Kidney (tissue), 14 donors: ENCODE measurements around the gene SYTL4. TPM values are rescaled to one million over a fixed set of nuclear protein-coding genes. Genes with fewer than 3 reads are reported as not detected.
A peak's percentile ranks its signal among the peaks of the same experiment; 100 is the strongest.

ENCODE experiments used
- DNase-seq, 5 donors: peaks; one replicate each; pipeline ENCODE4 v3.0.0-alpha.2; 2013 to 2020
- FAIRE-seq: peaks from 2 replicates; lab custom pipeline; 2012; peaks lifted over from hg19 to GRCh38; lab: Jason Lieb, UNC
- H3K27ac ChIP-seq, 2 donors: one replicate each; pipeline ENCODE4 v1.7.0; 2013; ENCODE audit warnings: low read depth in 2 of 2, low read length in 2 of 2, inconsistent platforms in 1 of 2
- H3K27me3 ChIP-seq: one replicate; pipeline ENCODE4 v1.7.1; 2013; ENCODE audit warnings: low read length, inconsistent platforms; ENCODE audit not compliant: control insufficient read depth, insufficient read depth
- H3K36me3 ChIP-seq, 3 donors: one replicate each; pipeline versions ENCODE4 v1.7.0 to v1.7.1; 2013; ENCODE audit warnings: low read length in 3 of 3, control low read depth in 1 of 3, inconsistent platforms in 1 of 3; ENCODE audit not compliant: insufficient read depth in 3 of 3, control insufficient read depth in 2 of 3
- H3K4me1 ChIP-seq, 3 donors: one replicate each; pipeline versions ENCODE4 v1.7.0 to v1.7.1; 2013; ENCODE audit warnings: low read length in 3 of 3, inconsistent platforms in 1 of 3, low read depth in 1 of 3; ENCODE audit not compliant: control insufficient read depth in 2 of 3, insufficient read depth in 2 of 3
- H3K4me3 ChIP-seq, 3 donors: one replicate each; pipeline versions ENCODE4 v1.7.0 to v1.8.1; 2013; ENCODE audit warnings: low read length in 3 of 3, control low read depth in 1 of 3, inconsistent platforms in 1 of 3
- H3K9ac ChIP-seq, 3 donors: one replicate each; pipeline versions ENCODE4 v1.7.0 to v1.7.1; 2013; ENCODE audit warnings: low read length in 3 of 3, control low read depth in 1 of 3, inconsistent platforms in 1 of 3
- H3K9me3 ChIP-seq, 3 donors: one replicate each; pipeline versions ENCODE4 v1.7.0 to v1.7.1; 2013; ENCODE audit warnings: low read length in 3 of 3, control low read depth in 1 of 3, inconsistent platforms in 1 of 3; ENCODE audit not compliant: control insufficient read depth in 2 of 3, insufficient read depth in 1 of 3
- intact Hi-C: fragments of 100-400 bp; cut with DNase I; formaldehyde crosslinking; loops from one replicate; pipeline ENCODE4 v1.11.1; 2022
- polyA plus RNA-seq: library from polyadenylated mRNA; stranded (reverse); fragments of 350-450 nt; fragmentation: Illumina TruSeq; extraction: RNeasy Lipid Tissue Mini Kit (QIAGEN cat#74804); gene quantifications from one replicate; pipeline ENCODE4 v1.2.3, GENCODE V29; 2014; ENCODE audit warnings: low read depth, low replicate concordance; ENCODE audit not compliant: insufficient read depth
- total RNA-seq: library from RNA; stranded (reverse); fragmentation: NEBNext Ultra II Directional; extraction: Animal tissue kit (Norgen Biotek cat#: 25700); gene quantifications from one replicate; pipeline ENCODE4 v1.2.1, GENCODE V29; 2021
- TF ChIP-seq, protein P1 (sequence below): IDR thresholded peaks from 3 replicates; pipeline ENCODE4 v1.5.1; 2012; ENCODE audit warnings: mild to moderate bottlenecking, moderate library complexity, borderline replicate concordance; ENCODE audit not compliant: insufficient read depth; ENCODE audit errors: extremely low read depth
- donor health status: control.
- donor health status: control.
- donor health status: control.
- donor health status: control.
- donor health status: control.
- donor health status: DM: yes; HTN: yes; CAD: no.
- donor health status: Normal renal cell carcinoma (clear cell type).

SYTL4 gene
- total and polyA plus RNA-seq, 2 donors from 2014 or later, result 10.4 to 13.3 TPM

DNA sequence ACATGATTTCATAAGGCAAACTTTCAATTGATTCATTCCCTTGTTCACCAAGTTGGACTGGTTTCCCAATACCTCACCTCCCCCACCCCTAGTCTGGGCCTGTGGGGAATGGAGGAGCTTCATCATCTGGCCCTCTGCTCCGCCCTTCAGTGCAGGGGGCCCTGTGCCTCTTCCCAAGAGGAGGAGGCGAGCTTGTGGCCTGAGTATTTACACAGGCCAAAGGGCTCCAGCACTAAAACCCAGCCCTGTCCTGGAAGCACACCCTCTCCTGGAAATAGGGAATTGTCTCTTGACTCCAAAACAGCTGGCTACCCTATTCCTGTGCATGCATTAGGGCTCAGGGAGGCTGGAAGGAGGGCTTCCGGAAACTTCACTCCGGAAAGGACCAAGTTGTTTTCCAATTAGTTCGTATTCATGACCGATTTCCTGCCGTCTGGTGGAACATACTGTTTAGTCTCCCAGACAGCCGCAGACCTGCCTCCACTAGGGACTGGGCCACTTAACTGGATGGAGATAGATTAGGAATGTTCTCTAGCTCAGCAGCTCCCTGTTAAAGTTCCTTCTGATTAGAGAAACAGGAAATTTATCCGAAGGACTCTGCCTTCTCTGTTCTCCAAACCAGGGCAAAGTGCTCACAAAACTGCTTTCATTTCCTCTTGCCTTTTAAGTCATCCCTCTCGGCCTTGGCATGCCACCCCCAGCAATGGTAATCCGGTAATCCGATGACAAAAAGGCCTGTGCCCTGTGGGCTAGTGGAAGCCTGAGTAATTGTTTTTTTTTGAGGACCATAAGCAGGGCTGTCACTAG lies 82.2 kb downstream of the SYTL4 start:
- H3K9ac ChIP-seq, result no peak overlapping the region
- H3K4me3 ChIP-seq, result no peak overlapping the region
- intact Hi-C loops, result no loop called here
- TF ChIP-seq, protein P1, sequence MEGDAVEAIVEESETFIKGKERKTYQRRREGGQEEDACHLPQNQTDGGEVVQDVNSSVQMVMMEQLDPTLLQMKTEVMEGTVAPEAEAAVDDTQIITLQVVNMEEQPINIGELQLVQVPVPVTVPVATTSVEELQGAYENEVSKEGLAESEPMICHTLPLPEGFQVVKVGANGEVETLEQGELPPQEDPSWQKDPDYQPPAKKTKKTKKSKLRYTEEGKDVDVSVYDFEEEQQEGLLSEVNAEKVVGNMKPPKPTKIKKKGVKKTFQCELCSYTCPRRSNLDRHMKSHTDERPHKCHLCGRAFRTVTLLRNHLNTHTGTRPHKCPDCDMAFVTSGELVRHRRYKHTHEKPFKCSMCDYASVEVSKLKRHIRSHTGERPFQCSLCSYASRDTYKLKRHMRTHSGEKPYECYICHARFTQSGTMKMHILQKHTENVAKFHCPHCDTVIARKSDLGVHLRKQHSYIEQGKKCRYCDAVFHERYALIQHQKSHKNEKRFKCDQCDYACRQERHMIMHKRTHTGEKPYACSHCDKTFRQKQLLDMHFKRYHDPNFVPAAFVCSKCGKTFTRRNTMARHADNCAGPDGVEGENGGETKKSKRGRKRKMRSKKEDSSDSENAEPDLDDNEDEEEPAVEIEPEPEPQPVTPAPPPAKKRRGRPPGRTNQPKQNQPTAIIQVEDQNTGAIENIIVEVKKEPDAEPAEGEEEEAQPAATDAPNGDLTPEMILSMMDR, result no peak
- peak overlapping the region; percentile 13 to 65 for H3K27ac ChIP-seq
- DNase-seq (peak in 4 of 5 donors; percentile 33 to 84 (median 50)), FAIRE-seq (no peak)
- no peaks in the 10 kb centered on the region for H3K9me3 ChIP-seq
- no peaks in the 10 kb centered on the region for H3K4me1 ChIP-seq
- no peaks in the 10 kb centered on the region for H3K27me3 ChIP-seq
- H3K36me3 ChIP-seq, result no peaks in the 10 kb centered on the region

GRCh38 chrX:100648458-100649417 lies 83.2 kb downstream of the SYTL4 start:
- TF ChIP-seq, protein P1, result no peak
- FAIRE-seq (no peak), DNase-seq (peak in 3 of 5 donors; percentile 30 to 79 (median 36))

GRCh38 chrX:100647739-100648138 lies 84.2 kb downstream of the SYTL4 start:
- Histone ChIP-seq H3K9ac (no peak overlapping the region), H3K4me1 (no peaks in the 10 kb centered on the region), H3K27ac (no peak overlapping the region), H3K9me3 (no peaks in the 10 kb centered on the region), H3K36me3 (no peaks in the 10 kb centered on the region), H3K27me3 (no peaks in the 10 kb centered on the region), H3K4me3 (no peak overlapping the region)
- TF ChIP-seq, protein P1, result no peak
- FAIRE-seq (no peak), DNase-seq (no peak)
- intact Hi-C loops, result no loop called here

More at GRCh38 chrX:100648458-100649417, 83.2 kb downstream of the SYTL4 start:
- no peaks in the 10 kb centered on the region for H3K36me3 ChIP-seq
- H3K9me3 ChIP-seq, result no peaks in the 10 kb centered on the region
- no peak overlapping the region for H3K9ac ChIP-seq
- no peaks in the 10 kb centered on the region for H3K4me1 ChIP-seq
- H3K27me3 ChIP-seq, result no peaks in the 10 kb centered on the region
- H3K27ac ChIP-seq, result peak overlapping the region; percentile 47 to 59
- H3K4me3 ChIP-seq, result no peak overlapping the region
- intact Hi-C loops, result no loop called here
